RKO (cell line): Measurements from ENCODE around the gene SALL1.

Experiments
- DNase-seq: peaks from one replicate; pipeline ENCODE4 v3.0.0-alpha.2; 2016; ENCODE audit warnings: low spot score

SALL1 gene

GRCh38 chr16:51111759-51112158 is 39.3 kb downstream of the SALL1 start:
- DNase-seq, result no peak

- no peak for DNase-seq
Observed at GRCh38 chr16:51110700-51111157, 40.3 kb downstream of the SALL1 start.

GRCh38 chr16:51109173-51109572 is 41.9 kb downstream of the SALL1 start:
- no peak for DNase-seq

GRCh38 chr16:51107742-51108141 is 43.3 kb downstream of the SALL1 start:
- no peak for DNase-seq

GRCh38 chr16:51106535-51106934 is 44.5 kb downstream of the SALL1 start:
- DNase-seq, result no peak

- no peak for DNase-seq
Observed at GRCh38 chr16:51103590-51103989, 47.5 kb downstream of the SALL1 start.

- DNase-seq, result no peak
Observed at GRCh38 chr16:51097729-51098128, 53.3 kb downstream of the SALL1 start.

- DNase-seq, result no peak
Observed at GRCh38 chr16:51095890-51096626, 55.0 kb downstream of the SALL1 start.

GRCh38 chr16:51095084-51095881 is 55.8 kb downstream of the SALL1 start:
- DNase-seq, result no peak

GRCh38 chr16:51093726-51094280 is 57.3 kb downstream of the SALL1 start:
- no peak for DNase-seq
